ENCODE results near the gene SLC2A6. TPM values are rescaled to one million over a fixed set of nuclear protein-coding genes. Genes with fewer than 3 reads are reported as not detected.

The SLC2A6 gene
- total RNA-seq, 1 donor from 2014 or later = 32.5 TPM

GRCh38 chr9:133439337-133439736 lies 39.6 kb downstream of the SLC2A6 start:
- H3K27ac Mint-ChIP-seq (ENCODE audit: unreplicated experiment) = no peak overlapping the region
- no peak for DNase-seq (ENCODE audit: low spot score)
- H3K27me3 Mint-ChIP-seq (ENCODE audit: unreplicated experiment) = peaks cover 12% of the 10 kb centered on the region
- H3K9me3 Mint-ChIP-seq (ENCODE audit: unreplicated experiment) = no peaks in the 10 kb centered on the region
- no peak overlapping the region for H3K4me3 Mint-ChIP-seq (ENCODE audit: unreplicated experiment)
- H3K36me3 Mint-ChIP-seq (ENCODE audit: low read depth, unreplicated experiment) = no peaks in the 10 kb centered on the region
- TF ChIP-seq CTCF (IDR thresholded peaks at IDR 0.05; ENCODE audit: unreplicated experiment) = no peak
- H3K4me1 Mint-ChIP-seq (ENCODE audit: unreplicated experiment) = no peaks in the 10 kb centered on the region

- H3K36me3 Mint-ChIP-seq (ENCODE audit: low read depth, unreplicated experiment) = no peaks in the 10 kb centered on the region
- no peak overlapping the region for H3K4me3 Mint-ChIP-seq (ENCODE audit: unreplicated experiment)
- no peak for DNase-seq (ENCODE audit: low spot score)
- peaks cover 8% of the 10 kb centered on the region for H3K27me3 Mint-ChIP-seq (ENCODE audit: unreplicated experiment)
- no peaks in the 10 kb centered on the region for H3K9me3 Mint-ChIP-seq (ENCODE audit: unreplicated experiment)
- TF ChIP-seq CTCF (IDR thresholded peaks at IDR 0.05; ENCODE audit: unreplicated experiment) = no peak
- H3K4me1 Mint-ChIP-seq (ENCODE audit: unreplicated experiment) = no peaks in the 10 kb centered on the region
- H3K27ac Mint-ChIP-seq (ENCODE audit: unreplicated experiment) = no peak overlapping the region
These were observed 41.0 kb downstream of the SLC2A6 start for GRCh38 chr9:133437753-133438531.

- Mint-ChIP-seq H3K27ac (ENCODE audit: unreplicated experiment) (no peak overlapping the region), H3K4me3 (ENCODE audit: unreplicated experiment) (no peak overlapping the region)
- no peak for DNase-seq (ENCODE audit: low spot score)
These were observed 42.2 kb downstream of the SLC2A6 start for GRCh38 chr9:133436681-133437080.

GRCh38 chr9:133433351-133433843 lies 45.5 kb downstream of the SLC2A6 start:
- no peak overlapping the region for H3K4me3 Mint-ChIP-seq (ENCODE audit: unreplicated experiment)
- DNase-seq (ENCODE audit: low spot score) = no peak
- no peak for TF ChIP-seq CTCF (IDR thresholded peaks at IDR 0.05; ENCODE audit: unreplicated experiment)

More at GRCh38 chr9:133436681-133437080, 42.2 kb downstream of the SLC2A6 start:
- peaks cover 6% of the 10 kb centered on the region for H3K27me3 Mint-ChIP-seq (ENCODE audit: unreplicated experiment)
- TF ChIP-seq CTCF (IDR thresholded peaks at IDR 0.05; ENCODE audit: unreplicated experiment) = no peak
- no peaks in the 10 kb centered on the region for H3K4me1 Mint-ChIP-seq (ENCODE audit: unreplicated experiment)
- H3K36me3 Mint-ChIP-seq (ENCODE audit: low read depth, unreplicated experiment) = peaks cover 4% of the 10 kb centered on the region
- no peaks in the 10 kb centered on the region for H3K9me3 Mint-ChIP-seq (ENCODE audit: unreplicated experiment)

GRCh38 chr9:133430244-133430643 lies 48.7 kb downstream of the SLC2A6 start:
- TF ChIP-seq CTCF (IDR thresholded peaks at IDR 0.05; ENCODE audit: unreplicated experiment) = no peak
- Mint-ChIP-seq H3K36me3 (ENCODE audit: low read depth, unreplicated experiment) (peaks cover 4% of the 10 kb centered on the region), H3K27ac (ENCODE audit: unreplicated experiment) (peak overlapping the region; percentile 42), H3K4me3 (ENCODE audit: unreplicated experiment) (no peak overlapping the region), H3K4me1 (ENCODE audit: unreplicated experiment) (peaks cover 2% of the 10 kb centered on the region), H3K27me3 (ENCODE audit: unreplicated experiment) (peaks cover 4% of the 10 kb centered on the region), H3K9me3 (ENCODE audit: unreplicated experiment) (no peaks in the 10 kb centered on the region)
- DNase-seq (ENCODE audit: low spot score) = no peak

More at GRCh38 chr9:133433351-133433843, 45.5 kb downstream of the SLC2A6 start:
- peaks cover 1% of the 10 kb centered on the region for H3K27me3 Mint-ChIP-seq (ENCODE audit: unreplicated experiment)
- H3K9me3 Mint-ChIP-seq (ENCODE audit: unreplicated experiment) = no peaks in the 10 kb centered on the region
- H3K36me3 Mint-ChIP-seq (ENCODE audit: low read depth, unreplicated experiment) = peaks cover 4% of the 10 kb centered on the region
- H3K27ac Mint-ChIP-seq (ENCODE audit: unreplicated experiment) = no peak overlapping the region
- H3K4me1 Mint-ChIP-seq (ENCODE audit: unreplicated experiment) = no peaks in the 10 kb centered on the region
